GM18511 (cell line): ENCODE results near the gene PCDHGC4.

Source experiments
- ATAC-seq: cut with Tn5 transposase; IDR thresholded peaks from one replicate; pipeline ENCODE4 v1.9.1; 2021; ENCODE audit warnings: mild to moderate bottlenecking, moderate library complexity; ENCODE audit not compliant: unreplicated experiment

Gene PCDHGC4

DNA sequence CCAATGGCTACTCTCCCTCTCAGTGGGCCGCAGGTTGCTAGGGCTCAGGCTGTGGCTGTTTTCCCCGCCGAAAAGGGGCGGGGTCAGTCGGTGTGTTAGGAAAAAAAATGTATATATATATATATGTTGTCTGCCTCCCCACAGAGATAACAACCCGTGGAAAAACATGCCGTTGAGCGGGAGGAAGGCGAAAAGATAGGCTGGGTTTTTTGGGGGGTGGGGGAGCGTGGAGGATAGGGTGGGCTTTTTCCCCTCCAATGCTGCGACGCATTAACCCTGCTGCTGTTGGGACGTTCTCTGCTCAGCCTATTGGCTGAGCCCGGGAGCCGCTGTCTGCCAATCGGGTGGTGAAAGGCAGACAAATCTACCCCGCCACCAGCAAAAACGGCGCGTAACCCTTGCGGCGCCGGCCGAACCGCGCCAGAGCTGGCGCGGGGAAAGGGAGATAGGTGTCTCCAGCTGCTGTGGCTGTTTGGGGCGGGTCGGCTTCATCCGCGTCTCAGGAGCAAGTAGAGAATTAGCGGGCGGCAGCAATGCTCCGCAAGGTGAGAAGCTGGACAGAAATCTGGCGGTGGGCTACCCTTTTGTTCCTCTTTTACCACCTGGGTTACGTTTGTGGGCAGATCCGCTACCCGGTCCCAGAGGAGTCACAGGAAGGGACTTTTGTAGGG, at the start of gene PCDHGC4:
TSS of gene PCDHGC4 (plus strand) at position 390 of the 671 bp plus-strand sequence. CDS start at position 534, 144 bp downstream.
- no peak for ATAC-seq

DNA sequence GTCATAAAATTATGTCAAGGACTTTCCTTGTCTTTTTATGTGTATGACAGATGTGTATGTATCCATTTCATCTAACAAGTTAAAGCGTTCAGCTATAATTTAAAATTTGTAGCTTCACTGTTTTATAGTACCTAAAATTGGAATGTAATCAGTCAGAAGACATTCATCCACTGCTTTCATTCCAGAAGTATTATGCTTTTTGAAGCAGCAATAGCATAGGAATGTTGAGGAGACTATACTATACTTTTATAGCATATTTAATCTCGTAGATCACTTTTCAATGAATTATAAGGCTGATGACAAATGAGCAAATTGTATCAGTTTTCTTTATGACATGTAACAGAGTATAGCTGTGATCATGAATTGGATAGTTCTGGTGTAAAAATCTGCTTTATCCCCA, 47.6 kb upstream of the PCDHGC4 start:
- no peak for ATAC-seq

DNA sequence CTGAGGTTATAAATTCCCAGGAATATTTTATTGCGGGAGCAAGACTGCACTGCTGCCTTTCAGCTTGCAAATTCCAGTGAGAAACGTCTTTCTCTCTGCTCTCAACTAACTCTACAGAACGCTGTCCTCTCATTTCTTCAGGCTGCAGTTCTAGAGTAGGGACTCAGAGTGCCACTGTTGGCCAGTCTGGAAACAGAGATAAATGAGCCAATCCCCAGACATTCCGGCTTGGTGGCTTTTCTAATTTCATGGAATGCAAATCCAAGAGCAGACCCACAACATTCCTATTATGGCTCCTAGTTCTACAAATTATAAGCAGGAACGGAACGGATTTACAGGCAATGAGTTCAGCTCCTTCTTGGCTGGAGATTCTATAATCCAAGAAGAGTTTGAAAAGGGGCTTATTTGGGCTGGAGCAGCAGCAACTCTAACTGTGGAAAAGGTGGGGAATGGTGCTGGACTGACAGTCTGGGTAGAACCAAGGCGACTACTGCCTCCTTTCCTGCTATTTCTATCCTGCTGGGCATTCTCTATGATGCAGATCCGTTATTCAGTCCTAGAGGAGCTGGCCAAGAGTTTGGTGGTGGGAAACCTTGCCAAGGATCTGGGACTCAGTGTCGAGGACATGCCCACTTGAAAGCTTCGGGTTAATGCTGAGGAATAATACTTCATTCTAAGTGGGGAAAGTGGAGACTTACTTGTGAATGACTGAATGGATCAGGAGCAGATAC, 45.3 kb upstream of the PCDHGC4 start:
- no peak for ATAC-seq

DNA sequence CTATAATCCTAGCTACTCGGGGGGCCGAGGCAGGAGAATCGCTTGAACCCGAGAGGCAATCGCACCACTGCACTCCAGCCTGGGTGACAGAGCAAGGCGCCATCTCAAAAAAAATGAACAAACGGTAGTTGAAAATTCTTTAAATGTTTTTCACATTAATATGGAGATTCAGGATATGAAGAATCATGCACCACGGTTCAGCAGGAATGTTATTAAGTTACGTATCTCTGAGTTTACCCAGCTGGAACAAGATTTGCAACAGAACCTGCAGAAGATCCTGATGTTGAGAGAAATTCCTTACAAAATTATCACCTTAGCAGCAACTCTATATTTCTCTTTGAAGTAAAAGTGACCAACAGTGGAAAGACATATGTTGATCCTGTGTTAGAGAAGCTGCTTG, 44.5 kb upstream of the PCDHGC4 start:
- no peak for ATAC-seq

DNA sequence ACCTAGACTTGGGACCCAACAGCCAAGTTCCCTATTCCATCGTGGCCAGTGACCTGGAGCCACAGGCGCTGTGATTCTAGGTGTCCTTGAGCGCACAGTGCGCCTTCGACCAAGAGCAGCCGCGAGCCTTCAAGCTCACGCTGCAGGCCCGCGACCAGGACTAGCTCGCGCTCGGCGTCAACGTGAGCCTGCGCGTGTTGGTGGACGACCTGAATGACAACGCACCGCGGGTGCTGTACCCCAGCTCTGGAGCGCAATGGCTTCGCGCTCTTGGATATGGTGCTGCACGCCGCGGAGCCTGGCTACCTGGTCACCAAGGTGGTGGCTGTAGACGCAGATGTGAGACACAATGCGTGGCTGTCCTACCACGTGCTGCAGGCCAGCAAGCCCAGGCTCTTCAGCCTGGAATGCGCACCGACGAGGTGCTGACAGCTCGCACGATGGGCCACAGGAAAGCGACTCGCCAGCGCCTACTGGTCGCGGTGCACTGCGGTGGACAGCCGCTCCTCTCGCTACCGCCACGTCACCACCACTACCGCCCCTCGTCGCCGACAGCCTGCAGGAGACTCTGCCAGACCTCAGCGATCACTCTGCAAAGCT, 43.2 kb upstream of the PCDHGC4 start:
- ATAC-seq: no peak

DNA sequence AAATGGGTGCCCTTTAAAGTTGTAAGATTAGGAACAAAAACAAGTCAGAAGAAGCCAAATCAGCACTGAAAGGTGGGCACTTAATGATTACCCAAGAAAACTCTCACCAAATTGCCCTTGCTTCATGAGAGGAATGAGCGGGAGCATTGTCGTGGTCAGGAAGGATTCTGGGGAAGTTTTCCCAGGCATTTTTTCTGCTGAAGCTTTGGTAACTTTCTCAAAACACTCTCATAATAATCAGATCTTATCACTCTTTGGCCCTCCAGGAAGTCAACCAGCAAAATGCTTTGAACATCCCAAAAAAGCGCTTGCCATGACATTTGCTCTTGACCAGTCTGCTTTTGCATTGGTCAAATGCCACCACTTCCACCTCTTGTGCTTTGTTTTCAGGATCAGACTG, 19.5 kb upstream of the PCDHGC4 start:
- ATAC-seq: no peak

DNA sequence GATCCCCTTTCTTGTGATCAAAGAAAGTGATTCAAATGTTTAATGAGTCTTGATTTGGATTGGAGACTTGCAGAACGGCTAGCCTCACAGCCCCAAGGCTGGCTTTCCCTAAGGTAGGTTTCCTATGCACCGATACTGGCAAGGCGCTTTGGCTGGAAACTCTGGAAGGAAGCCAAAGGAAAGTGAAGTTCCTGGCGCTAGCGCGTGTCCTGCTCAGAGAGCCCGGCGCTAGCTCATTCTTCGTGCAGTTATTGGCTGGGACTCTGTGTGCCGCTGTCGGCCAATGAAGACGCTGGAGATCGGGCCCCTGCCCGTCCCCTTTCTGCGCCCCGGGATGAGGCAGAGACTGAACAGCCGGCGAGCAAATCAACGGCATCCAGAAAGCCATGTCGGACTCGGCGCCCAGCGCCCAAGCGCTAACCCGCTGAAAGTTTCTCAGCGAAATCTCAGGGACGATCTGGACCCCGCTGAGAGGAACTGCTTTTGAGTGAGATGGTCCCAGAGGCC, 9.2 kb upstream of the PCDHGC4 start, which contains the start of gene PCDHGC3:
TSS of gene PCDHGC3 (plus strand) at position 342 of the 507 bp plus-strand sequence. CDS start at position 493, 151 bp downstream.
- ATAC-seq: peak; percentile 98

DNA sequence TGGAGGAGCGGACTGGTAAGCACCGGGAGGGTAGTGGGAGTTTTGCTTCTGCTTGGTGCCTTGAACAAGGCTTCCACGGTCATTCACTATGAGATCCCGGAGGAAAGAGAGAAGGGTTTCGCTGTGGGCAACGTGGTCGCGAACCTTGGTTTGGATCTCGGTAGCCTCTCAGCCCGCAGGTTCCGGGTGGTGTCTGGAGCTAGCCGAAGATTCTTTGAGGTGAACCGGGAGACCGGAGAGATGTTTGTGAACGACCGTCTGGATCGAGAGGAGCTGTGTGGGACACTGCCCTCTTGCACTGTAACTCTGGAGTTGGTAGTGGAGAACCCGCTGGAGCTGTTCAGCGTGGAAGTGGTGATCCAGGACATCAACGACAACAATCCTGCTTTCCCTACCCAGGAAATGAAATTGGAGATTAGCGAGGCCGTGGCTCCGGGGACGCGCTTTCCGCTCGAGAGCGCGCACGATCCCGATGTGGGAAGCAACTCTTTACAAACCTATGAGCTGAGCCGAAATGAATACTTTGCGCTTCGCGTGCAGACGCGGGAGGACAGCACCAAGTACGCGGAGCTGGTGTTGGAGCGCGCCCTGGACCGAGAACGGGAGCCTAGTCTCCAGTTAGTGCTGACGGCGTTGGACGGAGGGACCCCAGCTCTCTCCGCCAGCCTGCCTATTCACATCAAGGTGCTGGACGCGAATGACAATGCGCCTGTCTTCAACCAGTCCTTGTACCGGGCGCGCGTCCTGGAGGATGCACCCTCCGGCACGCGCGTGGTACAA, 8.5 kb upstream of the PCDHGC4 start:
- peak; percentile 42 for ATAC-seq

DNA sequence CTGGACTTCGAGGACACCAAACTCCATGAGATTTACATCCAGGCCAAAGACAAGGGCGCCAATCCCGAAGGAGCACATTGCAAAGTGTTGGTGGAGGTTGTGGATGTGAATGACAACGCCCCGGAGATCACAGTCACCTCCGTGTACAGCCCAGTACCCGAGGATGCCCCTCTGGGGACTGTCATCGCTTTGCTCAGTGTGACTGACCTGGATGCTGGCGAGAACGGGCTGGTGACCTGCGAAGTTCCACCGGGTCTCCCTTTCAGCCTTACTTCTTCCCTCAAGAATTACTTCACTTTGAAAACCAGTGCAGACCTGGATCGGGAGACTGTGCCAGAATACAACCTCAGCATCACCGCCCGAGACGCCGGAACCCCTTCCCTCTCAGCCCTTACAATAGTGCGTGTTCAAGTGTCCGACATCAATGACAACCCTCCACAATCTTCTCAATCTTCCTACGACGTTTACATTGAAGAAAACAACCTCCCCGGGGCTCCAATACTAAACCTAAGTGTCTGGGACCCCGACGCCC, 7.7 kb upstream of the PCDHGC4 start:
- ATAC-seq: no peak

DNA sequence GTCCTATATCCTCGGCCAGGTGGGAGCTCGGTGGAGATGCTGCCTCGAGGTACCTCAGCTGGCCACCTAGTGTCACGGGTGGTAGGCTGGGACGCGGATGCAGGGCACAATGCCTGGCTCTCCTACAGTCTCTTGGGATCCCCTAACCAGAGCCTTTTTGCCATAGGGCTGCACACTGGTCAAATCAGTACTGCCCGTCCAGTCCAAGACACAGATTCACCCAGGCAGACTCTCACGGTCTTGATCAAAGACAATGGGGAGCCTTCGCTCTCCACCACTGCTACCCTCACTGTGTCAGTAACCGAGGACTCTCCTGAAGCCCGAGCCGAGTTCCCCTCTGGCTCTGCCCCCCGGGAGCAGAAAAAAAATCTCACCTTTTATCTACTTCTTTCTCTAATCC, 7.0 kb upstream of the PCDHGC4 start:
- no peak for ATAC-seq

DNA sequence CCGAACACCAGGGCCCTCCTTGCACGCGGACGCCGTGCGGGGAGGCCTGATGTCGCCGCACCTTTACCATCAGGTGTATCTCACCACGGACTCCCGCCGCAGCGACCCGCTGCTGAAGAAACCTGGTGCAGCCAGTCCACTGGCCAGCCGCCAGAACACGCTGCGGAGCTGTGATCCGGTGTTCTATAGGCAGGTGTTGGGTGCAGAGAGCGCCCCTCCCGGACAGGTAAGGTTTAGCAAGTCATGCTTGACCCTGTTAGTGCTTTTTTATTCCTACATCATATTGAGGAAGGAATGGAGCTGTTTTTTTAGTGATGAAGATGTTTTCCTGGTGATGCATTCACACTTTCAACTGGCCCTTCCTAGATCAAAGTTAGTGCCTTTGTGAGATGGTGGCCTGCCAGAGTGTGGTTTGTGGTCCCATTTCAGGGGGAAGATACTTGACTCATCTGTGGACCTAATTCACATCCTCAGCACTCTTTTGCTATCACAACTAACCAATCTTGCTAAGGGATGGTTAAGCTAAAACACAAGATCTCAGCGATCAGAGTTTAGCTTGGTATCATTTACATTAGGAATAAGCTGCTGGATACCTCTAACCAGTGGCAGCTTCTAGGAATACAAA, 6.4 kb upstream of the PCDHGC4 start:
- ATAC-seq: no peak

DNA sequence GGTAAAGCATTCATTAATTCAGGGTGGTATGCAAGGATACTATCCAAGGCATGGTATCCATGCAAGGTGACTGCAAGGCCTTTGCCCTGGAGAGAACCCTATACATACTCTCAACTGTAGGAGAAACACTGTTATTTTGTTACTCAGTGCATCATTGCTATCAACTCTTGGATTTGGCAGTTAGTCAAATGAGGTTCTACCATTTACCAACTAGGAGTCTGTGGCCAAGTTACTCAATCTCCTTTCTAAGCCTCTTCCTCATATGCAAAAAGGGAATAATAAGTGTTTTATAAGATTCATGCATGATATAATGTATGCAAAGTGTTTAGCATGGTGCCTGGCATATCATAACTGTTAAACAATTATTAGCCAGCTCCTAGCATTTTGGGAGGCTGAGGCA, 5.1 kb upstream of the PCDHGC4 start:
- no peak for ATAC-seq

DNA sequence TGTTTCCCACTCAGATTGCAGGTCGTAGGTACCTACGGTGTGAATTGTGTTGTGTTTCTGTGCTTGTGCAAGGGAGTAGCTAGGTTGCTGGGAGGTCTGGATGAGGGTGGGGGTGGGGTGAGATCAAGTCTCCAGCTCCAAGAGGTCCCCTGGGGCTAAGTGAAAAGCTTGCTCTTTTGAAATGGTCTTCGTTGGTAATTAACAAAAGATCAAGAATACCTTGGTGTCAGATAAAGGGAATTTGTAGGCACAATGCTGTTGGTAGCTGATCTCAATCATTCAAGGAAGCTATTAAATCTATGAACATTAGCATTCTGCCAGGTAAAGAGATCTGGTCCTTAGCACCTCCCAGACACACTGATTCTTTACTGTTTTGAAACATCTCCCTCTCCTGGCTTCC, 928 bp upstream of the PCDHGC4 start:
- no peak for ATAC-seq

DNA sequence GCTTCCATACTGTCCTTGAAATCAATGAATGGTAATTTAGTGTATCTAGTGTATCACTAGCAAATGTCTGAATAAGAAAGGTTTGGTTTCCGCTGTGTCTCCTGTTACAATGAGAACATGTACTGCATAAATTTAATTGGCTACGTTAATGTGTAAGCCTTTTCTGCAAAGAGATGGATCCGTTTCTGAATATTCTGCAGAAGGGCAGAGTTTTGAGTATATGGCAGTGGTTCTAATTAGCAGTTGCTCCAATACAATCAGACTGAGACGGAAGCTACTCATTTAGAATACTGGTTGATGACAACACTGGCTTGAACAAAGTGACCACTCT, 555 bp upstream of the PCDHGC4 start:
- no peak for ATAC-seq

DNA sequence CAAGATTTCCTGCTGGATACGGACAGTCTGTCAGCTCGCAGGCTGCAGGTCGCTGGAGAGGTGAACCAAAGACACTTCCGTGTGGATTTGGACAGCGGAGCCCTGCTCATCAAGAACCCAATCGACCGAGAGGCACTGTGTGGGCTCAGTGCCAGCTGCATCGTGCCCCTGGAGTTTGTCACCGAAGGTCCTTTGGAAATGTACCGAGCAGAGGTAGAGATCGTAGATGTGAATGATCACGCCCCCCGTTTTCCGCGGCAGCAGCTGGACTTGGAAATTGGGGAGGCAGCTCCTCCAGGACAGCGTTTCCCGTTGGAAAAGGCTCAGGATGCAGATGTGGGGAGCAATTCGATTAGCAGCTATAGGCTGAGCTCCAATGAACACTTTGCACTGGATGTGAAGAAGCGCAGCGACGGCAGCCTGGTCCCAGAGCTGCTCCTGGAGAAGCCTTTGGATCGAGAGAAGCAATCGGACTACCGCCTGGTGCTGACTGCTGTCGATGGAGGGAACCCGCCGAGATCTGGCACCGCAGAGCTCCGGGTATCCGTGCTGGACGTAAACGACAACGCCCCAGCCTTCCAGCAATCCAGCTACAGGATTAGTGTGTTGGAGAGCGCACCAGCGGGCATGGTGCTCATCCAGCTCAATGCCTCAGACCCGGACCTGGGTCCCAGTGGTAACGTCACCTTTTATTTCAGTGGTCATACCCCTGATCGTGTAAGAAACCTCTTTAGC, 658 bp downstream of the PCDHGC4 start:
- ATAC-seq: no peak

DNA sequence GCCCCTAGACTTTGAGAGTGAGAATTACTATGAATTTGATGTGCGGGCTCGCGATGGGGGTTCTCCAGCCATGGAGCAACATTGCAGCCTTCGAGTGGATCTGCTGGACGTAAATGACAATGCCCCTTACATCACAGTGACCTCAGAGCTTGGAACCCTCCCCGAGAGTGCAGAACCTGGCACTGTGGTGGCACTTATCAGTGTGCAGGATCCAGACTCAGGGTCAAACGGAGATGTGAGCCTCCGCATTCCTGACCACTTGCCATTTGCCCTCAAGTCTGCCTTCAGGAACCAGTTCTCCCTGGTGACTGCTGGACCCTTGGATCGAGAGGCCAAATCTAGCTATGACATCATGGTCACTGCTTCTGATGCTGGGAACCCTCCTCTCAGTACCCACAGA, 1.3 kb downstream of the PCDHGC4 start:
- no peak for ATAC-seq

DNA sequence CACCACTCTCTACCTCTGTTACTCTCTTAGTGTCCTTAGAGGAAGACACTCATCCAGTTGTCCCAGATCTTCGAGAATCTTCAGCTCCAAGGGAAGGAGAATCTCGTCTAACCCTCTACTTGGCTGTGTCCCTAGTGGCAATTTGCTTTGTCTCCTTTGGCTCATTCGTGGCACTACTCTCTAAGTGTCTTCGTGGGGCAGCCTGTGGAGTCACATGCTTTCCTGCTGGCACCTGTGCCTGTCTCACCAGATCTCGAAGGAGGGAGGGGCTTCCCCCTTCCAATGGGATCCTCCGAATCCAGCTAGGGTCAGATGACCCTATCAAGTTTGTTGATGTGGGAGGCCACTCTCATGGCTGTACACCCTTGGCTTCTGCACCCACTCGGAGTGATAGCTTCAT, 2.3 kb downstream of the PCDHGC4 start:
- no peak for ATAC-seq

DNA sequence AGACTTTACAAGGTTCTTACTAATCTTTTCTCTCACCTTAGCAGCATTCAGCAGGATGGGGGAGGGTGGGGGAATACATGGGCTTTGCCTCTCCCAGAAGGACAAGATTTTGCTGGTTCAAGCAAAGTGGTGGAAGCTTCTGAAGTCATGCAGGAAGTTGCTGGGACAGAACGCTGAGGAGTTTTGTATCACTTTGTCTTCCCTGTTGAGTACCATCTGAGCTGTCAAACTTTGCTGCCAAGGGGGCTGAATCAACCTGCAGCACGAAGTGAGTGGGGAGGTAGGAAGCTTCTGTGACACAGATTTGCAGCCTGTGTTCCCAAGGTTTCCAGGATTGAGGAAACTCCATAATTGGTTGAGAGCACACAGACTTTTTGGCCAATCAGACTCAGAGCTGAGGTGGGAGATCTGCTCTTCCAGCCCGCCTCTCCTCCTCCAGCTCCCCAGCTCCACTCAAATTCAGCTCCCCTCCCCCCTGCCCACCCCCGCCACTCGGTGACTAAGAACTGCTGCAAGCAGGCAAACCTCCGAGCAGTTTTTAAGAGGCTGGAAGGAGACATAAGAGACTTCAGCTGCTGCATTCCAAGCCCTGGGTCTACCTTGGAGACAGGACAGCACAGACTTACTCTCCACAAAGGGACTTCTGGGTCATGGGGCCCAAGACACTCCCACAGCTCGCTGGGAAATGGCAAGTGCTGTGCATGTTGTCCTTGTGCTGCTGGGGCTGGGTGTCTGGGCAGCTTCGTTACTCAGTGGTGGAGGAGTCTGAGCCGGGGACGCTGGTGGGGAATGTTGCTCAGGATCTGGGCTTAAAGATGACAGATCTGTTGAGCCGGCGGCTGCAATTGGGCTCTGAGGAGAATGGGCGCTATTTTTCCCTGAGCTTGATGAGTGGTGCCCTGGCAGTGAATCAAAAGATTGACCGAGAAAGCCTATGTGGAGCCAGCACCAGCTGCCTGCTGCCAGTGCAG, 4.0 kb downstream of the PCDHGC4 start, which contains the start of gene PCDHGC5:
TSS of gene PCDHGC5 (plus strand) at position 491 of the 971 bp plus-strand sequence. CDS start at position 651, 160 bp downstream.
- ATAC-seq: no peak

DNA sequence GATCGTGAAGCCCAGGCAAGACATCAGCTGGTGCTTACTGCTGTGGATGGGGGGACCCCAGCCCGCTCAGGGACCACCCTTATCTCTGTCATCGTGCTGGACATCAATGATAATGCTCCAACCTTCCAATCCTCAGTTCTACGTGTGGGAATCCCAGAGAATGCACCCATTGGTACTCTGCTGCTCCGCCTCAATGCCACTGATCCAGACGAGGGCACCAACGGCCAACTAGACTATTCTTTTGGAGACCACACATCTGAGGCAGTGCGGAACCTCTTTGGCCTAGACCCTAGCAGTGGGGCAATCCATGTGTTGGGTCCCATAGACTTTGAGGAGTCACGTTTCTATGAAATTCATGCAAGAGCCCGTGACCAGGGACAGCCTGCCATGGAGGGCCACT, 5.0 kb downstream of the PCDHGC4 start:
- no peak for ATAC-seq
